Uterus (tissue), 4 donors: ENCODE measurements around the gene PRPF19. TPM values are rescaled to one million over a fixed set of nuclear protein-coding genes. Genes with fewer than 3 reads are reported as not detected.

ENCODE experiments used
- DNase-seq, 2 donors: peaks; one replicate each; pipeline ENCODE4 v3.0.0-alpha.2; 2019 to 2020
- H3K27ac ChIP-seq, 2 donors: fragments of 200-600 bp; sonication (generic); 1 replicate in 1 of 2; 2 replicates in 1 of 2; pipeline ENCODE4 v1.5.1; 2016 to 2018
- H3K27me3 ChIP-seq, 2 donors: fragments of 200-600 bp; sonication (generic); one replicate each; pipeline ENCODE4 v1.5.1; 2018 to 2019; ENCODE audit warnings: control low read depth in 1 of 2
- H3K36me3 ChIP-seq, 2 donors: fragments of 200-600 bp; sonication (generic); one replicate each; pipeline ENCODE4 v1.5.1; 2019; ENCODE audit warnings: control low read depth in 1 of 2
- H3K4me1 ChIP-seq, 2 donors: fragments of 200-600 bp; sonication (generic); one replicate each; pipeline ENCODE4 v1.5.1; 2018 to 2019; ENCODE audit warnings: control low read depth in 1 of 2
- H3K4me3 ChIP-seq, 2 donors: fragments of 200-600 bp; sonication (generic); 1 replicate in 1 of 2; 2 replicates in 1 of 2; pipeline ENCODE4 v1.5.1; 2018 to 2019; ENCODE audit warnings: mild to moderate bottlenecking in 1 of 2
- H3K9me3 ChIP-seq, 2 donors: fragments of 200-600 bp; sonication (generic); one replicate each; pipeline ENCODE4 v1.5.1; 2019; ENCODE audit warnings: control low read depth in 1 of 2
- POLR2A ChIP-seq, 2 donors: fragments of 450-650 bp; IDR thresholded peaks; one replicate each; pipeline ENCODE4 v1.6.1; 2016; ENCODE audit warnings: antibody characterized with exemption in 2 of 2, mild to moderate bottlenecking in 1 of 2, moderate library complexity in 1 of 2
- intact Hi-C: fragments of 100-400 bp; cut with DNase I; formaldehyde crosslinking; loops from one replicate; pipeline ENCODE4 v1.15.1; 2023; ENCODE audit warnings: low total_unique reads
- total RNA-seq, 4 donors: library from RNA; depleted of rRNA in 3 of 4; stranded (reverse); fragments of >200 nt in 3 of 4; gene quantifications; one replicate each; pipeline versions ENCODE4 v1.1.0 to v1.2.4, GENCODE V29; 2014 to 2023
- TF ChIP-seq, protein P1 (sequence below), 4 experiments: fragments of 200-600 bp in 2 of 4; fragments of 450-650 bp in 2 of 4; sonication (generic) in 2 of 4; IDR thresholded peaks; one replicate each; pipeline ENCODE4 v1.5.1; 2016 to 2019; ENCODE audit warnings: antibody characterized with exemption in 4 of 4, mild to moderate bottlenecking in 2 of 4, moderate library complexity in 1 of 4
- donor health status: DM: yes; HTN: yes; CAD: no.

The PRPF19 gene
- total RNA-seq, 4 donors from 2014 or later, result 19.4 to 70.1 (median 50.2) TPM

DNA sequence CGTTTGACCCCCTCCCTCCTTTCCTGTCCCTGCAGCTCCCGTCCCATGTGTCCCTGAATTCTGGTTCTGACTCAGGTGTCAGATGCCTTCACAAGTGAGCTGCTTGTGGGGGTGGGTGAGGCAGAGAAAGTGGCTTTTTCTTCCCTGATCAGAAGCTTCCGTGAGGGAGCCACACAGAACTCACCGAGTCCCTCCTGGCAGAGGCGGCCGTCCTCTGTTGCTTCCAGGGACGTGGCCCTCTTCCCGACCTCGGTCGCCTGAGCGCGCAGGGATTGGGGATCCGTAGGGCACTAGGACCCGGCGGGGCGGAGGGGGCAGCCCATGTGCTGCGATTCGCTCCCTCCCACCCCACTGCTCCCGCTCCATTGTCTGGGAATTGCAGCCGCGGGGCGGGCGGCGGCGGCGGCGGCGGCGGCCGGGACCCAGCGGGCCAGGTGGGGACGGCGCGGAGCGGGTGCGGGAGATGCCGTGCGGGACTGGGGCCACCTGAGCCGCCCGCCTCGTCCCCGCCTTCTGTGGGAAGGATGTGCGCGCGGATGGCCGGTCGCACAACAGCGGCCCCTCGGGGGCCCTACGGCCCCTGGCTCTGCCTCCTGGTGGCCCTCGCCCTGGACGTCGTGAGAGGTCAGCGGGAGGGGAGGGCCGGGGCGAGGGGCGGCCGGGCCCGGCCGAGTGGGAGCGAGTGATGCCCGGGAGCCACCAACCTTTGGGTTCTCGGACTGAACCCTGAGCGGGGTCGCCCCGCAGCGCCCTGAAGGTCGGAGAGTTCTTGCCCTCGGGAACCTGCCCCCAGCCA is 17.9 kb upstream of the PRPF19 start, which contains the start of gene TMEM132A:
TSS of gene TMEM132A (plus strand) at position 351 of the 796 bp plus-strand sequence. CDS start at position 525, 174 bp downstream.
- intact Hi-C loops, result no loop called here
- Histone ChIP-seq H3K27ac (no peak within 1 kb of the TSS), H3K9me3 (no peaks in the 10 kb centered on the region), H3K4me3 (peak within 1 kb of the TSS; percentile 43 to 61), H3K36me3 (no peaks in the 10 kb centered on the region), H3K4me1 (peaks cover 0 to 21% of the 10 kb centered on the region in 2 donors), H3K27me3 (no peaks in the 10 kb centered on the region)
- DNase-seq, result peak; percentile 63 to 65
- TF ChIP-seq, protein P1, sequence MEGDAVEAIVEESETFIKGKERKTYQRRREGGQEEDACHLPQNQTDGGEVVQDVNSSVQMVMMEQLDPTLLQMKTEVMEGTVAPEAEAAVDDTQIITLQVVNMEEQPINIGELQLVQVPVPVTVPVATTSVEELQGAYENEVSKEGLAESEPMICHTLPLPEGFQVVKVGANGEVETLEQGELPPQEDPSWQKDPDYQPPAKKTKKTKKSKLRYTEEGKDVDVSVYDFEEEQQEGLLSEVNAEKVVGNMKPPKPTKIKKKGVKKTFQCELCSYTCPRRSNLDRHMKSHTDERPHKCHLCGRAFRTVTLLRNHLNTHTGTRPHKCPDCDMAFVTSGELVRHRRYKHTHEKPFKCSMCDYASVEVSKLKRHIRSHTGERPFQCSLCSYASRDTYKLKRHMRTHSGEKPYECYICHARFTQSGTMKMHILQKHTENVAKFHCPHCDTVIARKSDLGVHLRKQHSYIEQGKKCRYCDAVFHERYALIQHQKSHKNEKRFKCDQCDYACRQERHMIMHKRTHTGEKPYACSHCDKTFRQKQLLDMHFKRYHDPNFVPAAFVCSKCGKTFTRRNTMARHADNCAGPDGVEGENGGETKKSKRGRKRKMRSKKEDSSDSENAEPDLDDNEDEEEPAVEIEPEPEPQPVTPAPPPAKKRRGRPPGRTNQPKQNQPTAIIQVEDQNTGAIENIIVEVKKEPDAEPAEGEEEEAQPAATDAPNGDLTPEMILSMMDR (IDR thresholded peaks at IDR 0.05), result peak in 1 of 4 experiments; percentile 25
- TF ChIP-seq POLR2A (IDR thresholded peaks at IDR 0.05), result peak; percentile 30 to 40

DNA sequence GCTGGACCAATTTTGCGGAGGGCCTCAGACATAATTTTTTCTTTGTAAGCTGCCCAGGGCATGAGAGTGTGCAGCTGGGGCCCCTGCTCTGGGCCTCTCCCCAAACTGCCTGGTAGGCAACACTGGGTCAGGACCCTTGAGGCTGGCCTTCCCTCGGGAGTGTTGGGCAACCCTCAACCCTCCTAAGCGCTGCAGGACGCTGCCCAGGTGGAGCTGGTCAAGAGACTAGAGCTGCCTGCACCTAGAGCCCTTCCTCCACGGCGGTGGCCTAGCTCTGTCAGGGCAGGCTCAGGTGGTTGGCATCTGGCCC is 17.4 kb upstream of the PRPF19 start:
- Histone ChIP-seq H3K27ac (no peak overlapping the region), H3K36me3 (no peaks in the 10 kb centered on the region), H3K4me1 (peaks cover 0 to 21% of the 10 kb centered on the region in 2 donors), H3K4me3 (peak overlapping the region in 1 of 2 donors; percentile 61), H3K9me3 (no peaks in the 10 kb centered on the region), H3K27me3 (no peaks in the 10 kb centered on the region)
- intact Hi-C loops, result no loop called here
- DNase-seq, result no peak
- TF ChIP-seq, protein P1 (IDR thresholded peaks at IDR 0.05), result no peak
- no peak for TF ChIP-seq POLR2A (IDR thresholded peaks at IDR 0.05)

DNA sequence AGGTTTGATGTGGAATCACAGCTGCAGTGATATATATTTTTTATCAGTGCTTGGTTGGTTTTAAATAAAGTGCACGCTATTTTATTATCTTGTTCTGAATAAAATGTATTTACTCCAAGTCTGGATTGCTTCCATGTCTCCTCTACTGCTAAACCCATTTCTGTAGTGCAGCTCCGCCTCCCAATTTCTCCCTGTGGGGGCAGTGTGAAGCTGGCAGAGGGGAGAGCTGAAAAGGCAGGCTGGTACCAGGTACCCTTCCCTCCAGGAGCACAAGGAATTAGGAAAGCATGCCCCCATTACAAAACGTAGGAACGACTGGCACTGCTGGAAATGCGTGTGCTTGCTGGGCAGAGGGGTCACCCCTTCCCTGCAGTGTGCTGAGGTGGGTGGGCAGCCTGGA is 16.9 kb upstream of the PRPF19 start:
- intact Hi-C loops, result no loop called here
- no peak for TF ChIP-seq POLR2A (IDR thresholded peaks at IDR 0.05)
- TF ChIP-seq, protein P1 (IDR thresholded peaks at IDR 0.05), result no peak

DNA sequence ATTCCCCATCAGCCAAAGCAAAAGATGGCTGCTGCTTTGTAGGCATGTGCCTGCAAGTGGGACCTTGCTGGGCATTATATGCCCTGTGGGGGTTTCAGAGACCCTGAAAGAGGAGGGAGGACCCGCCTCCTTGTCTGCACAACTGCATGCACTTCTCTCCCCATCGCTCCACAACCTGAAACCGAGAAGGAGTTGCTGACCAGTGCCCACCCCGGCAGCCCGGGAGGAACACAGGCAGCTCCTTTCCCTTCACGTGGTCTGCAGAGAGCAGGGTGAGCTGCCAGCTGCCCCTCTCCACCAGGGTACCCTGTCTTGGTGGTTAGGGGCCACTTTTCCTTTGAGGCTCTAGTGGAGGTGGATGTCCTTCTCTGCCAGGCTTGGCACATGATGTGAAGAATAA is 16.5 kb upstream of the PRPF19 start:
- Histone ChIP-seq H3K27ac (no peak overlapping the region), H3K4me1 (peaks cover 0 to 21% of the 10 kb centered on the region in 2 donors), H3K27me3 (no peaks in the 10 kb centered on the region), H3K4me3 (no peak overlapping the region), H3K36me3 (no peaks in the 10 kb centered on the region), H3K9me3 (no peaks in the 10 kb centered on the region)
- DNase-seq, result no peak
- intact Hi-C loops, result no loop called here
- TF ChIP-seq POLR2A (IDR thresholded peaks at IDR 0.05), result no peak
- TF ChIP-seq, protein P1 (IDR thresholded peaks at IDR 0.05), result no peak

More for the DNA sequence above, 16.9 kb upstream of the PRPF19 start:
- H3K27me3 ChIP-seq, result no peaks in the 10 kb centered on the region
- H3K27ac ChIP-seq, result no peak overlapping the region
- DNase-seq, result no peak
- no peaks in the 10 kb centered on the region for H3K36me3 ChIP-seq
- H3K9me3 ChIP-seq, result no peaks in the 10 kb centered on the region
- peaks cover 0 to 21% of the 10 kb centered on the region in 2 donors for H3K4me1 ChIP-seq
- H3K4me3 ChIP-seq, result no peak overlapping the region

DNA sequence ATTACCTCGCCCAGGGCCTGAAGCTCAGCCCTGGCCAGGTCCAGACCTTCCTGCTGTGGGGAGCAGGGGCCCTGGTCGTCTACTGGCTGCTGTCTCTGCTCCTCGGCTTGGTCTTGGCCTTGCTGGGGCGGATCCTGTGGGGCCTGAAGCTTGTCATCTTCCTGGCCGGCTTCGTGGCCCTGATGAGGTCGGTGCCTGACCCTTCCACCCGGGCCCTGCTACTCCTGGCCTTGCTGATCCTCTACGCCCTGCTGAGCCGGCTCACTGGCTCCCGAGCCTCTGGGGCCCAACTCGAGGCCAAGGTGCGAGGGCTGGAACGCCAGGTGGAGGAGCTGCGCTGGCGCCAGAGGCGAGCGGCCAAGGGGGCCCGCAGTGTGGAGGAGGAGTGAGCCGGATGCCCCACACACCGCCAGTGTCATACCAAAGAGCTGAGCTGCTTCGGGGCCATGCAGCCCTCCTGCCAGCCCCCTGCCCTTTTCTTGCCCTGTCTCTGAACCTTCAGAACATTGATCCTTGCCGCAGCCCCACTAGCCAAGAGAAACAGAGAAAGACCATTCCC is 15.5 kb upstream of the PRPF19 start:
- Histone ChIP-seq H3K27me3 (no peaks in the 10 kb centered on the region), H3K4me3 (no peak overlapping the region), H3K27ac (no peak overlapping the region), H3K4me1 (peaks cover 8 to 23% of the 10 kb centered on the region in 2 donors), H3K36me3 (no peaks in the 10 kb centered on the region), H3K9me3 (no peaks in the 10 kb centered on the region)
- DNase-seq, result no peak
- intact Hi-C loops, result no loop called here
- TF ChIP-seq POLR2A (IDR thresholded peaks at IDR 0.05), result no peak
- TF ChIP-seq, protein P1 (IDR thresholded peaks at IDR 0.05), result no peak
